ENCODE measurements around the gene ZNF839.

Gene ZNF839

DNA sequence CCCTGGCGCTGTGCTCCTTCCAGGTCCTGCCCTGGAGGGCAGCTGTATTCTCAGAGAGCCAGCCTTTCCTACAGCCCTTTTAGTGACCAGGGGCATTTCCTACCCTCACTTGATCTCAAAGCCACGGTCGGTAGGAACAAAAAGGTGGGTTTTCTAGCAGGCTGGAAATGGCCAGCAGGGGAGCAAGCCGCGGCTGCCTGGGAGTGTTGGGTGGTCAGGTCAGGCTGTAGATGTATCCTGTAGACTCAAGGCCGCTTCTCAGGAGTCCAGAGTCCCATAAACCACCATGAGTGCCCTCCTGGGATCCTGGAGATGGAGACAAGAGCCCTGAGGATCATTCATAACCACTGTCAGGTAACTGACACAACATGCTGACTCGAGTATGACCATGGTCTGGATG is 24.5 kb downstream of the ZNF839 start:
- no peak for DNase-seq

DNA sequence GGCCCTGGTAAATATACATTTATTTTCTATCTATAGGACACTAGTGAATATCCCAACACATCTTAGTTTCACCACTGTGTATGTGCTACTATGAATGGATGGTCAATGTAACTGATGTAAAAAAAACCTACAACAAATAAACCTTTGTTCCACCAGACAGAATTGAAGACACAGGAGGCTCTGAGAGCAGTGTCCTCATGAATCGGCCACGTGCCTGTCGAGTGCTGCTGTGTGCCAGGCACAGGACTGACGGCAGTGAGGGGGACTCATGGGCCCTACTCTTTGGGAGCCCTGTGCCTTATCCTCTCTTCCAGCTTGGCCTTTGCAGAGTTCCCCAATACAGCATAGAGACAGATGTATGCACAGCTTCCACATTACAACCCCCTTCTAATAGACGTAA is 24.9 kb downstream of the ZNF839 start:
- no peak for DNase-seq

DNA sequence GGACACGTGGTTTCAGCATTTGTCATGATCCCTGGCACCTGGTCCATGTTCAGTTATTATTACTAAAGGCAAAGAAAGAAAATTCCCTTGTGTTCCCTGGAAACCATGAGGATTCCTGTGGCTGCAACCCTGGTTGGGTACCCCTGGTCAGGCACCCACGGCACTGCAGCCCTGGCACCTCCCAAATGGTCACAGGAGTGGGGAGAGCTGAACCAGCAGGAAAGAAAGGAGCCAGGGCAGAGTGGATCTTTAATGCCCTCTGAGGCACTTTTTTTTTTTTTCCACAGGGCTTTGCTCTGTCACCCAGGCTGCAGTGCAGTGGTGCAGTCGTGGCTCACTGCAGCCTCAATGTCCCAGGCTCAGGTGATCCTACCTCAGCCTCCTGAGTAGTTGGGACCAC is 25.7 kb downstream of the ZNF839 start:
- DNase-seq: no peak

DNA sequence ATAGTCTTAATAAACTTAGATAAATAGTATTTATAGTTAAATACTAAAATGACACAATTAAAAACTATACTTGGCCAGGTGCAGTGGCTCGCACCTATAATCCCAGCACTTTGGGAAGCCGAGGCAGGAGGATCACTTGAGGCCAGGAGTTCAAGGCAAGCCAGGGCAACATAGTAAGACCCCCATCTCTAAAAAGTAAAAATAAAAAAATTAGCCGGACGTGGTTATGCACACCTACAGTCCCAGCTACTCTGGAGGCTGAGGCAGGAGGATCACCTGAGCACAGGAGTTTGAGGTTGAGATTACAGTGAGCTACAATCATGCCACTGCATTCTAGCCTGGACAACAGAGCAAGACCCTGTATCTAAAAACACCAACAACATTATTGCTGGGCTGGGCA is 27.1 kb downstream of the ZNF839 start:
- DNase-seq: no peak

DNA sequence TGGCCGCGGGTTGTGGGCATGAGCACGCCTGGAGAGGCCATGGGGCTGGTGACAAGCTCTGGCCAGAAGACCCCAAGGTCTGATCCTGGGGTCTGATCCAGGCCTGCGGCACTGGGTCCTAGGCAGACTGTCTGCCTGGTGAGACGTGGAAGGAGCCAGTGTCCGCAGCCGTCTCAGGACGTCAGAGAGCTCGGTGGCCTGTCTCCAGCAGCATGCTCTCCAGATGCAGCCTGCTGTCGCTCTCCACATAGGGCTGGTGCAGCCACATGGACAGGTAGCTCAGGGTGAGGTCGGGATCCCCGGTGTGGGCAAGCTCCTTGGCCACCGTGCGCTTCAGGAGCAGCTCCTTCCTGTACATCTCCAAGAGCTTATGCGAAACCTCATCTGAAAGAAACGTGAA is 28.8 kb downstream of the ZNF839 start:
- no peak for DNase-seq

DNA sequence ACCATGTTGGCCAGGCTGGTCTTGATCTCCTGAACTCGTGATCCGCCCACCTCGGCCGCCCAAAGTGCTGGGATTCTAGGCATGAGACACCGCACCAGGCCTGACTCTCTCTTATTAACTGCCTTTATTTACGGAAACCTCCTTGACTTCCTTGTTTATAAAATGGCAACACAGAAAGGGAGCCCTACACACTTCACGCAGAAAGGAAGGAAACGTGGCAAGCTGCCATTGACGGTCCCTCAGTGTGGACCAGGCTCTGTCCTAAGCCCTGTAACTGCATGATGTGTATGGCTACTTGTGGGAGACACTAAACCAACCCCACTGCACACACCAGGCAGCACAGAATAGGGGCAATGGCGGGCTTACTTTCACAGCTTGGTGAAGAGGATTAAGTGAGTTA is 31.5 kb downstream of the ZNF839 start:
- DNase-seq: no peak

DNA sequence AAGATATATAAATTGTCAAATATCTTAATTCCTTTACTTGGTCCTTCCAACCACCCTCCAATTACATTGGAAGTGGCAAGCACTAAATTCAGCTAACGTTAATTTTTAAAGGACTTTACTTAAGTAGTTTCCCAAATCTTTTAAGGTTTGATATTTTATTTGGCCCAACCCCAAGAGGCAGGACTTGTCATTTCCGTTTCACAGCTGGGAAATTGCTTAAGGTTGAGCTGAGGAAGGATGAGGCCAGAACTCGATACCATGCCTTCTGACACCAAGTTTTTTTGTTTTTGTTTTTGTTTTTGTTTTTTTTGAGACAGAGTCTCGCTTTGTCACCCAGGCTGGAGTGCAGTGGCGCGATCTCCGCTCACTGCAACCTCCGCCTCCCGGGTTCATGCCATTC is 32.0 kb downstream of the ZNF839 start:
- peak in 1 of 2 donors; percentile 35 for DNase-seq

DNA sequence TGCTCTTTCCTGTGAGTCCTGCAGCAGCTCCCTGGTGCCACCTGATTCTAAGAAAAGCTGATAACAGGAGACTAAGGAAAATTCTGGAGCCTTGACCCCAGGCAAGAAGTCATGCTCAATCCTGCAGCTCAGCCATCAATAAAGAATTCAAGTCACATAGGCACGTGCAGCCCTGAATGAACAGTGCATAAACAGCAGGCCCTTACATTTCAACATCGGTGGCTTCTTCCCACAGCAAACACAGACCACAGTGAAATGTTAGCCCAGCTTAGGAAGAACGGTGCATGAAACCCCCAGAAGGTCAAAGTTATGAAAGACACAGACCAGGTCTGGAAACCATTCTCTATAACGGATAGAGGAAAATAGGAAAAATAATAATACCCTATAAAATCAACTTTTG is 32.7 kb downstream of the ZNF839 start:
- no peak for DNase-seq

DNA sequence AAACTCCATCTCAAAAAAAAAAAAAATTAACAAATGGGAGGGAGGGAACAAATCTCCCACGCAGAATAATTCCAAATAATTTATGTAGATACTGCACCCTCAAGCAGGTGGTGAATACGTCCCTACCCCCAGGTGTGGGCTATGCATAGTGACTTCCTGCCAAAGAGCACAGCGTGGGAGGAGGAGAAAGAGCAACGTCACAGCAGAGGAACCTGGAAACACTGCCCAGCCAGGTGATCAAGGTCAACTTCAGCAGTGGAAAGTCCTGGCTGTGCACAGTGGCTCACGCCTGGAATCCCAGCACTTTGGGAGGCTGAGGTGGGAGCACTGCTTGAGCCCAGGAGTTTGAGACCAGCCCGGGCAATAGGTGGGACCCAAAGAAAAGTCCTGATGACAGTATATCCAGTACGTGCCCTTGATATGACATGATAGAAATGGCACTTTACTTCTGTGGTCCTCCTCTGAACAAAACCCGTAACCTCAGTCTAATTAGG is 33.6 kb downstream of the ZNF839 start:
- no peak for DNase-seq

DNA sequence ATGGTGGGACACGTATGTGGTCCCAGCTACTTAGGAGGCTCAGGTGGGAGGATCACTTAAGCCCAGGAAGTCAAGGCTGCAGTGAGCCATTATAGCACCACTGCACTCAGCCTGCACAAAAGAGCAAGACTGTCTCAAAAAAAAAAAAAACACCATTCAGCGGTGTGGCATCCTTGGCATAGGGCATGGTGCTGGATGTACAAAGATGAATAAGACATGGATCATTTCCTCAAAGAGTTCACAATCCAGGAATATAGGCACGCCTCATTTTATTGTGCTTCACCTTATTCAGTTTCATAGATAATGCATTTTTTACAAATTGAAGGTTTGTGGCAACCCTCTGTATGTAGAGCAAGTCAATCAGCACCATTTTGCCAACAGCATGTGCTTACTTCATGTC is 36.7 kb downstream of the ZNF839 start:
- DNase-seq: no peak

DNA sequence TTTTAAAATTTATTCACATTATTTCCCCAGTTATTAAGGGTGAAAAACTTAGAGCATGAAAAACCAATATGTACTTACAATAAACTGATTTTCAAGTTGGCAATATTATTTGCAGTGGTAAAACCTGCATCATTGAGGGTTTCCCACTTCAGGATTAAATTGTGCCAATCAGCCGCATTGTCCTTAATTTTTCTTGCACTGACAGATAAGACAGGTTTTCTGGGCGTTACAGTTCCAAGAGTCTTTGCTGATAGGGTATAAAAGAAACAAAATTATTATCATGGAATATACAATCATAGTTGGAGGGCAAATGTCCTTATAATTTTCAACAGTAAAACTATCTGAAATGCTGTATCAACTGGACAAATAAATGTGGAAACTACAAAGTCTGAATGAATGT is 39.8 kb downstream of the ZNF839 start:
- DNase-seq: no peak

DNA sequence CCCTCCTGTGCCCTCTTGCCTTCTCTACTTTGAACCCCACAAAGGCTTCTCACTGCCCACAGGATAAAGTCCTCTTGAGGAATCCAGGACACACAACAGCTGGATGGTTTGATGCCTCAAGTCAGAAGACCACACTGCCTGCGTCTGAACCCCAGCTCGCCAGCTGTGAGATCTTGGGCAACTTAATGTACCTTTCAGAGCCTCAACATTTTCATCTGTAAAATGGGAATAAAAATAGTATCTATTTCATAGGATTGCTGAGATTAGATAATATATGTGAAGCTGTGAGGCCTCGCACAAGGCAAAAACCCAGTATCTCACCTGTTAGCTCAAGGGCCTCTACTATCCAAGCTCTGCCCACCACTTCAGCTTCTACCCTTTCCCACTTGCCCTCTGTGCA is 40.8 kb downstream of the ZNF839 start:
- no peak for DNase-seq

DNA sequence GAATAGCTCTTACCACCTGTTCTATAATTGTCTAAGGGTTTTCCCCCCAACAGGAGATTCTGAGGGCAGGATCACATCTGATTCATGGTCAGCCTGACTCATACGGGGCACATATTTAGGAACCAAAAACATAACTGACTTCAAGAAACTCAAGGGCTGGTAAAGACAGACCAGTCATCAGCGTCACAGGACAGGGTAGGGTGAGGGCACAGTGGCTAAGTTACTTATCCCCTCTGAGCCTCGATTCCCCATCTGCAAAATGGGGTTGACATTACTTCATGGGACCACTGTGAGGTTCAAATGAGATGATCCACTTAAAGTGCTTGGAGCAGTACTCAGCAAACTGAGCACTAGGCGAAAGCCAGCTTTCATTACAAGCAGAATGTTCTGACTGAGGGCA is 42.5 kb downstream of the ZNF839 start:
- DNase-seq: peak; percentile 61 to 70

DNA sequence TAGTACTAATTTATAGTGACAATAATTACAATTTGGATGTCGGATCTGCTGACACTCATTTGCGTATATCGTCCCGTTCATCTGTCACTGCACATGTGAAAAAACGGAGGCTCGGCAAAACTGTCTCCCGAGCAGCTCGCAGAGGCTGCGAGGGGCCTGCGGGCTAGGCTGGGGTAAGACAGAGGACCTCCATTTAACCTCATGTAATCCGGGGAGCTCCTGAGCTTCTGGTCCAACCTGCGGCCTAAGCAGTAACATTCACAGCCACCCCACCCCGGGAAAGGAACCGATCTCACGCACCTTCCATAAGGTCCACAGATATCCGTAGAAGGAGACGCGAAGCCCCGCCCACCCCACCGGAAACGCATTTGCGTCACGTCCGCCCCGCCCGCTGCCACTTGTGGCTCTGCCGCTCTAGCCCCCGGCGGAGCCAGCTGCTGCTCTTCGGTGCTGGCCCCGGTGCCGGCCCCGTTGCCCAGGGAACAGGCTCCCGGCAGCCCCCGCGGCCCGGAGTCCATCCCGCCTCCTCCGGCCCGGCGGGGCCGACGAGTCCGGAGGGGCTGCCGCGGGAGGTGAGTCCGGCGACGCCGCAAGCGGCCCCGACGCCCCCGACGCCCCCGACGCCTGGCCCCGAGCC is 43.1 kb downstream of the ZNF839 start, which contains the start of the genes CINP and TECPR2:
Gene CINP (minus strand): TSS at position 346 of the 637 bp plus-strand sequence. CDS start 39 bp downstream, at position 307.
Gene TECPR2 (plus strand): TSS at position 397 of the 637 bp plus-strand sequence. CDS start 13,781 bp downstream, outside the sequence.
- peak; percentile 93 to 98 for DNase-seq

DNA sequence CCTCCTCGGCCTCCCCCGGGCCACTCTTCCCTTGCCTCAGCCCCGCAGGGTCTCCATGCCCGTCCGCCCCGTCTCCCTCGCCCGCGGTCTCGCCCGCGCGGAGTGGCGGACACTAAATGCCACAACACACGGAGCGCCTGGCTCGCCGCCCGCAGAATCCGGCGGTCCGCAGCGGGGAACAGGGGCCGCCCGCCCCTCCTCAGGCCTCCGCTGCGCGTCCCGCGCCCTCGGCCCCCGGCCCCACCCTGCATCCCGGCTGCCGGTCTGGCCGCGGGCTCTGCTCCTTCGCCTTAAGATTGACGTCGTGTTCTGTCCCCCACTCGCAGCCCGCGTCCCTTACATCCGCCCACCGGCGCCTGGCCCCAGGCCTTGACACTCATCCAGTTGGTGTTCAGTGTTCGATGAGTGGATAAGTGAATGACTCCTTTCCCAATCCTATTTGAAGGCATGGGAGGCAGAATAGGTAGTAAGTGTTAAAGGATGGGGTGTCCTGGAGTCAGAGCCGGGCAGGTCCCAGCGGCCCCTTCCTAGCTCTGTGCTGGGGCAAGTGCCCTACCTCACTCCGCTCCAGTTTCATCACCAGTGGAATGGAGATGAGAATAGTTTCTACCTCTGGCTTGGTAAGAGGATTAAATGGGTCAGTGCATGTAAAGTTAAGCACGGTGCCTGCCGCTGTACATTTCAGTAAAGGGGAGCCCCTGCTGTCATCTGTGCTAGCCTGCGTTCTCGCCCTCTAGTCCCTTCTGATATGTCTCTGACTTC is 43.8 kb downstream of the ZNF839 start:
- peak; percentile 11 to 23 for DNase-seq

DNA sequence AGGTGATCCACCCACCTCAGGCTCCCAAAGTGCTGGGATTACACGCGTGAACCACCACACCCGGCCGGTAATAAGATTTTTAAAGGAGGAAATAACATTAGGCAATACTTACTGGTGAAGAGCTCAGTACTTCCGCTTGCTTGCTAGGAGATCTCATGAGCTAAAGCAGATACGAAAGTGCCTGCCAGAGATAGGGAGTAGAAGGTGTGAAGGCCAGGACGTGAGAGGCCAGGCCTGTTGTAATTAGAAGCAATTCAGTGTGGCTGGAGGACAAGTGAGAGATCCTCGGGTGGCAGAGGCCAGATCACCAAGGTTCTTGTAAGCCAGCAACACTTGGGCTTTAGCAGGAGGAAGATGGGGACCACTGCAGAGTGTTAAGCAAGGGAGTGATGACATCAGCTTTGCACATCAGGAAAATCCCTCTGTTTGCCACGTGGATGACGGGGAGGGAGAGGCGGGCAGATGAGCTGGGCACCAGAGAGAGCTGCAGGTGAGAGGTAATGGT is 50.8 kb downstream of the ZNF839 start:
- peak; percentile 79 to 86 for DNase-seq

DNA sequence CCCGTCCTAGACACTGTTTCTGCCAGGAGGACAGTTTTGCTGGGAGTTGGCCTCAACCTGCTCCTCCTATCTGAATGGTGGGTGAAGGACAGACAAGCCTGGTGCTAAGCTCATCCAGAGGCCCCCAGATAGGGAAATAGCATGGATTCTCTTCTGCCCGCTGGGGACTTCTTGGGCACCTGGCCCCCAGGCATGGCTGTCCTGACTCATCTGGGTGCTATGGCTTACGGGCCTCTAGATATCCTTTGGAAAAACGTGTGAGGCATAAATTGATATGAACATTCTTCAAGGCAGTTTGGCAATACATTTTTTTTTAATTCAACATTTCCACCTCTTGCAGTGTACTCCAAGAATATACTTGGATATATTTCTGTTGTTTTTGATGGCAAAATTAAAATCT is 51.8 kb downstream of the ZNF839 start:
- no peak for DNase-seq

DNA sequence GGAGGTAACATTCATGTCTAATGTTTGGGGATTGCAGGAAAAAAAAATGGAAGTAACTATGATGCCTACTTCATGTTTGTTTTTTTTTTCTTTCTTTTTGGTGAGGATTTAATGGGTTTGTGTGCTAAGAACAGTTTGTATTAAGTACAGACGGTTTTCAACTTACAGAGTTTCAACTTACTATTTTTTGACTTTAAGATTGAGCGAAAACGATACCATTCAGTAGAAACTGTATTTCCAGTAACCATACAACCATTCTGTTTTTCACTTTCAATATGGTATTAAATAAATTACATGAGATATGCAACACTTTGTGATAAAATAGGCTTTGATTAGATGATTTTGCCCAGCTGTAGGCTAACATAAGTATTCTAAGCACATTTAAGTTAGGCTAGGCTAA is 53.6 kb downstream of the ZNF839 start:
- DNase-seq: no peak

DNA sequence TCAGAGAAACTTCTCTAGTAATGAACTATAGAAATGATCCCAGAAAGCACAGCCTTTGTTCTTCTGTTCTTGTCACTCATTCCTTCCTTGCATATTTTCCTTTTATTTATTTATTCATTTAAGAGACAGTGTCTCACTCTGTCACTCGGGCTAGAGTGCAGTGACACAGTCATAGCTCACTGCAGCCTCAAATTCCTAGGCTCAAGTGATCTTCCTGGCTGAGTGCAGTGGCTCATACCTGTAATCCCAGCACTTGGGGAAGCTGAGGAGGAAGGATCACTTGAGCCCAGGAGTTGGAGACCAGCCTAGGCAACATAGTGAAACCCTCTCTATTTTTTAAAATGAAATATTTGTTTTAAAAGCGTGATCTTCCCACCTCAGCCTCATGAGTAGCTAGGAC is 54.7 kb downstream of the ZNF839 start:
- no peak for DNase-seq

DNA sequence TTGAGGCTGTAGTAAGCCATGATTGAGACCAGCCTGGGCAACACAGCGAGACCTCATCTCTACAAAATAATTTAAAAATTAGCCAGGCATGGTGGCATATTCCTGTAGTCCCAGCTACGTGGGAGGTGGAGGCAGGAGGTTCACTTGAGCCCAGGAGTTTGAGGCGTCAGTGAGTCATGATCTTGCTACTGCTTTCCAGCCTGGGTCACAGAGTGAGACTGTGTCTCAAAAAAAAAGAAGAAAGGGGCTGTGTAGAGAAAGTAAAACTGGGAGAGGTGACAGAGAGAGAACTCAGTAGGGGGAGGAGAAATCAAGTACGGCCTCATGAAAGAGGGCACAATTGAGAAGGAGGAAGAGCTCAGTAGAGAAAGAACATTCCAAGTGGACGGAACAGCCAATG is 55.6 kb downstream of the ZNF839 start:
- peak in 1 of 2 donors; percentile 16 for DNase-seq

DNA sequence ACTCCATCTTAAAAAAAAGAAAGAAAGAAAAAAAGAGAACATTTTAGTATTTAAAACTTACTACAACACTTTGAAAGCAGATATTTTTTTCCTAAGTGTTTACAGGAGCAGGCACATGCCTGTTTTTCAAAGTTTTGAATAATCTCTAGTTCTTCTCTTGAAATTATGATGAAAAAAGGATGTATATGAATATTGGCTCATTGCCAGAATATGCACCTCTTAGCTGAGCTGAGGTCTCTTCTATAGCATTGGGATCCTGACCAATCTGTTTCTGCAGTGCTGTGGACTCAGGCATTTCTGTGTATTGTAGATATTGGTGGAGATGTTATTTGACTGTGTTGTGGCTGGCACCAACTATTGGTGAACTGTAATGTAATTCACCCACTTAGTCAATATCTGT is 58.1 kb downstream of the ZNF839 start:
- DNase-seq: no peak

DNA sequence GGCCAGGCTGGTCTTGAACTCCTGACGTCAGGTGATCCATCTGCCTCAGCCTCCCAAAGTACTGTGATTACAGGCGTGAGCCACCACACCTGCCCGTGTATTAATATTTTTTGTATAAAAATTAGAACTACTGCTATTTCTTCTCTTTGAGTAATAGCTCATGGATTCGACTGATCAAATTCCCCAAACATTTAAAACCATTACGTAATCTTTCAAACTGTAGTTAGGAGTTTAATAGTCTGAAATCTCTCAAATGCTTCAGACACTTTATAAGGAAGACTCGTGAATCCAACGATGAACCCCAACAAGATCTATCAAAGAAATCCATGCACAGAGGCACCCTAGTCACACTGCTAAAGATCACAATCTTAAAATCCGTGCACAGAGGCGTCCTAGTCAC is 59.3 kb downstream of the ZNF839 start:
- no peak for DNase-seq

DNA sequence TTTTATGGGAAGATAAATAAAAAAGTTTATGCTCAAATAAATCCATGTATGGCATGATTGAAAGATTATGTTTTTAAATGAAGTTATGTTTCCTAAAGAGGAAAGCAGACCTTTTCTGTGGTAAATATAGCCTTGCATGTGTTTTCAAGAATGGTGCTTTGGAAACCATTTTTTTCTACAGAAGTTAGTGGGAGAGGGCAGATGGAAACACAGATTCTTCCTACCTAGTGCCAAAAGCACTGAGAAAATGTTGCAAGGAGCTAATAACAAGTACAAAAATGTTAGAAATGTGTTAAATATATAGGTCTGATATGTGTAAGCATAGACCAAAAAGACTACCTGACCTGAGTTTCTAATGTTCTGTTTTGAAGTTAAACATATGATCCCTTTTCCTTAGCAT is 67.5 kb downstream of the ZNF839 start:
- no peak for DNase-seq

DNA sequence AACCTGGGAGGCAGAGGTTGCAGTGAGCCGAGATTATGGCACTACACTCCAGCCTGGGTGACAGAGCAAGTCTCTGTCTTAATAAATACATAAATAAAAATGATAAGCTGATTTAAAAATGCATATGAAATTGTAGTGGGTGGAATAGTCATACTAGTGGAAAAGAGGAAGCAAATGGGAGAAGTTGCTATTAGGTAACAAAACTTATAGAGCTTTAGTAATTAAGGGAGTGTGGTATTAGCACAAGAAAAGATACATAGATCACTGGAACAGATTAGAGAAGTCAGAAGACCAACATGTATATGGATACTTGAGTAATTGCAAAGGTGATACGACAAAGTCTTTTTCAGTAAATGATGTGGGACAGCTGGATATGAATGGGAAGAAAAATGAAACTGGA is 69.7 kb downstream of the ZNF839 start:
- peak; percentile 61 to 73 for DNase-seq

All from inflammatory macrophage treated with lipopolysaccharide for 1 hour (primary cell).